Right ventricle myocardium superior (tissue), 1 donor: ENCODE data around the gene TP53. TPM values are rescaled to one million over a fixed set of nuclear protein-coding genes. Genes with fewer than 3 reads are reported as not detected.

Experiments used
- total RNA-seq: library from RNA; stranded (reverse); fragmentation: NEBNext Ultra II Directional; extraction: Animal tissue kit (Norgen Biotek cat#: 25700); gene quantifications from one replicate; pipeline ENCODE4 v1.2.1, GENCODE V29; 2021
- donor health status: DM: no; HTN: yes; CAD: no; lungs with severe emphysema.

The TP53 gene
- total RNA-seq, 1 donor from 2014 or later = 11.5 TPM

Other genes starting within 250 kb of the TP53 start
- 9.8 TPM for gene FGF11, start 248.0 kb downstream of the TP53 start, total RNA-seq
- 9.8 TPM for gene CHRNB1, start 242.4 kb downstream of the TP53 start, total RNA-seq
- gene ZBTB4, start 207.9 kb downstream of the TP53 start, total RNA-seq = 60.3 TPM
- gene SLC35G6, start 206.0 kb downstream of the TP53 start, total RNA-seq = not detected
- 32.9 TPM for gene POLR2A, start 203.1 kb downstream of the TP53 start, total RNA-seq
- gene TNFSF12, start 138.4 kb downstream of the TP53 start, total RNA-seq = 34.6 TPM
- 8.3 TPM for gene TNFSF13, start 128.7 kb downstream of the TP53 start, total RNA-seq
- gene SENP3, start 125.6 kb downstream of the TP53 start, total RNA-seq = 30.8 TPM
- 32.0 TPM for gene CD68, start 107.9 kb downstream of the TP53 start, total RNA-seq
- 25.9 TPM for gene MPDU1, start 103.6 kb downstream of the TP53 start, total RNA-seq
- gene SOX15, start 97.4 kb downstream of the TP53 start, total RNA-seq = 0.91 TPM
- 101 TPM for gene FXR2, start 72.6 kb downstream of the TP53 start, total RNA-seq
- gene SAT2, start 59.7 kb downstream of the TP53 start, total RNA-seq = 80.0 TPM
- 0.54 TPM for gene SHBG, start 57.4 kb downstream of the TP53 start, total RNA-seq
- gene ATP1B2, start 36.6 kb downstream of the TP53 start, total RNA-seq = 3.1 TPM
- 4.2 TPM for gene WRAP53, start 987 bp upstream of the TP53 start, total RNA-seq
- 0.13 TPM for gene EFNB3, start 17.7 kb upstream of the TP53 start, total RNA-seq
- not detected for gene DNAH2, start 30.3 kb upstream of the TP53 start, total RNA-seq
- gene KDM6B, start 146.7 kb upstream of the TP53 start, total RNA-seq = 27.9 TPM
- gene TMEM88, start 167.6 kb upstream of the TP53 start, total RNA-seq = 32.4 TPM
- 101 TPM for gene NAA38, start 170.1 kb upstream of the TP53 start, total RNA-seq
- gene CYB5D1, start 170.5 kb upstream of the TP53 start, total RNA-seq = 24.2 TPM
- gene CHD3, start 201.3 kb upstream of the TP53 start, total RNA-seq = 13.7 TPM
- 0.78 TPM for gene RNF227, start 228.8 kb upstream of the TP53 start, total RNA-seq
- gene KCNAB3, start 242.4 kb upstream of the TP53 start, total RNA-seq = 0.38 TPM
- gene TRAPPC1, start 244.5 kb upstream of the TP53 start, total RNA-seq = 110 TPM
- 8.8 TPM for gene CNTROB, start 244.7 kb upstream of the TP53 start, total RNA-seq